Prostate gland (tissue), 2 donors: ENCODE data around the gene CRYGD. TPM values are rescaled to one million over a fixed set of nuclear protein-coding genes. Genes with fewer than 3 reads are reported as not detected.
"Not testable (repeated sequence)": the region's sequence is repeated elsewhere in the genome, so short reads cannot be mapped to it uniquely, and the experiment has no call there.

Source experiments
- DNase-seq: peaks from one replicate; pipeline ENCODE4 v3.0.0-alpha.2; 2019; ENCODE audit warnings: low spot score
- H3K27ac ChIP-seq, 2 donors: fragments of 200-600 bp; sonication (generic); 2 replicates each; pipeline ENCODE4 v1.5.1; 2017 to 2019
- H3K27me3 ChIP-seq: fragments of 200-600 bp; sonication (generic); replicated peaks from 2 replicates; pipeline ENCODE4 v1.5.1; 2019; ENCODE audit not compliant: insufficient read depth
- H3K36me3 ChIP-seq, 2 donors: fragments of 200-600 bp; sonication (generic); 1 replicate in 1 of 2; 2 replicates in 1 of 2; pipeline versions ENCODE4 v1.5.1 to v1.8.1; 2017 to 2019
- H3K4me1 ChIP-seq: fragments of 200-600 bp; sonication (generic); replicated peaks from 2 replicates; pipeline ENCODE4 v1.5.1; 2019
- H3K4me3 ChIP-seq, 2 donors: fragments of 200-600 bp; sonication (generic); 2 replicates each; pipeline ENCODE4 v1.5.1; 2017 to 2019
- H3K9me3 ChIP-seq: fragments of 200-600 bp; sonication (generic); 2 replicates; pipeline ENCODE4 v1.5.1; 2017
- CTCF ChIP-seq, 4 experiments: fragments of 200-600 bp in 2 of 4; fragments of 450-650 bp in 2 of 4; sonication (generic) in 2 of 4; IDR thresholded peaks; 1 replicate in 3 of 4; 2 replicates in 1 of 4; pipeline ENCODE4 v1.5.1; 2016 to 2019; ENCODE audit warnings: antibody characterized with exemption in 4 of 4, mild to moderate bottlenecking in 2 of 4, moderate library complexity in 2 of 4
- POLR2A ChIP-seq: fragments of 450-650 bp; IDR thresholded peaks from one replicate; pipeline ENCODE4 v1.6.1; 2016; ENCODE audit warnings: antibody characterized with exemption, mild to moderate bottlenecking
- POLR2AphosphoS5 ChIP-seq: sonication (generic); formaldehyde crosslinking; IDR thresholded peaks from one replicate; pipeline ENCODE4 v1.6.1; 2017; ENCODE audit warnings: antibody characterized with exemption
- WGBS: methylation state at CpG from one replicate; pipeline ENCODE4 v1.1.5; 2018; 5-methylcytosine and 5-hydroxymethylcytosine counted together
- intact Hi-C: fragments of 100-400 bp; cut with DNase I; formaldehyde crosslinking; loops from one replicate; pipeline ENCODE4 v1.14.2; 2022
- total RNA-seq, 2 donors: library from RNA; depleted of rRNA; stranded (reverse); fragments of >200 nt; gene quantifications; one replicate each; pipeline ENCODE4 v1.1.0, GENCODE V29; 2016

CRYGD gene
- total RNA-seq, 2 donors from 2014 or later = not detected

GRCh38 chr2:208099682-208100470 is 24.4 kb downstream of the CRYGD start:
- no peaks in the 10 kb centered on the region for H3K27me3 ChIP-seq
- H3K27ac ChIP-seq = no peak overlapping the region
- TF ChIP-seq POLR2A (no peak), POLR2AphosphoS5 (no peak), CTCF (IDR thresholded peaks at IDR 0.05) (no peak)
- no peaks in the 10 kb centered on the region for H3K4me1 ChIP-seq
- no peak overlapping the region for H3K4me3 ChIP-seq
- intact Hi-C loops = loop anchor here (5.0 kb wide), 1 partner anchor 152 kb away; no protein-coding TSS in a partner anchor
- no peaks in the 10 kb centered on the region for H3K9me3 ChIP-seq
- WGBS = 74% methylated on average over 13 of the region's 13 CpGs
- H3K36me3 ChIP-seq = no peaks in the 10 kb centered on the region
- no peak for DNase-seq

GRCh38 chr2:208098701-208099100 is 25.6 kb downstream of the CRYGD start:
- not testable (repeated sequence) for H3K36me3 ChIP-seq
- WGBS = 95% methylated on average over 1 of the region's 1 CpG

GRCh38 chr2:208098267-208098666 is 26.1 kb downstream of the CRYGD start:
- DNase-seq = no peak
- 58% methylated on average over 2 of the region's 2 CpGs for WGBS
- intact Hi-C loops = no loop called here
- TF ChIP-seq CTCF (IDR thresholded peaks at IDR 0.05) (no peak), POLR2A (no peak), POLR2AphosphoS5 (no peak)
- H3K4me1 ChIP-seq = no peaks in the 10 kb centered on the region
- no peak overlapping the region for H3K27ac ChIP-seq
- no peaks in the 10 kb centered on the region for H3K9me3 ChIP-seq
- H3K4me3 ChIP-seq = no peak overlapping the region
- no peaks in the 10 kb centered on the region for H3K36me3 ChIP-seq
- no peaks in the 10 kb centered on the region for H3K27me3 ChIP-seq

More at GRCh38 chr2:208098701-208099100, 25.6 kb downstream of the CRYGD start:
- H3K4me1 ChIP-seq, H3K4me3 ChIP-seq, H3K9me3 ChIP-seq, H3K27me3 ChIP-seq, DNase-seq, intact Hi-C loops, H3K27ac ChIP-seq: not testable (repeated sequence)

- H3K4me3 ChIP-seq = no peak overlapping the region
- 78% methylated on average over 5 of the region's 5 CpGs for WGBS
- H3K4me1 ChIP-seq = no peaks in the 10 kb centered on the region
These were observed 26.5 kb downstream of the CRYGD start for GRCh38 chr2:208097801-208098200.

GRCh38 chr2:208097313-208097712 is 27.0 kb downstream of the CRYGD start:
- WGBS = 40% methylated on average over 3 of the region's 3 CpGs
- intact Hi-C loops = no loop called here
- no peak for DNase-seq

More at GRCh38 chr2:208097801-208098200, 26.5 kb downstream of the CRYGD start:
- H3K36me3 ChIP-seq = no peaks in the 10 kb centered on the region
- no peak overlapping the region for H3K27ac ChIP-seq
- no peaks in the 10 kb centered on the region for H3K27me3 ChIP-seq
- no peaks in the 10 kb centered on the region for H3K9me3 ChIP-seq
- intact Hi-C loops = no loop called here
- DNase-seq = no peak
- TF ChIP-seq POLR2AphosphoS5 = no peak
- no peak for TF ChIP-seq CTCF (IDR thresholded peaks at IDR 0.05)
- no peak for TF ChIP-seq POLR2A

More at GRCh38 chr2:208097313-208097712, 27.0 kb downstream of the CRYGD start:
- Histone ChIP-seq H3K4me1 (no peaks in the 10 kb centered on the region), H3K27ac (no peak overlapping the region), H3K9me3 (no peaks in the 10 kb centered on the region), H3K36me3 (no peaks in the 10 kb centered on the region), H3K27me3 (no peaks in the 10 kb centered on the region), H3K4me3 (no peak overlapping the region)
- no peak for TF ChIP-seq CTCF (IDR thresholded peaks at IDR 0.05)
- no peak for TF ChIP-seq POLR2AphosphoS5
- no peak for TF ChIP-seq POLR2A
